Right atrium auricular region (tissue), 2 donors: ENCODE results near the gene RHOBTB1. TPM values are rescaled to one million over a fixed set of nuclear protein-coding genes. Genes with fewer than 3 reads are reported as not detected.
"Not testable (repeated sequence)": the region's sequence is repeated elsewhere in the genome, so short reads cannot be mapped to it uniquely, and the experiment has no call there.

Experiments
- DNase-seq: peaks from one replicate; pipeline ENCODE4 v3.0.0-alpha.2; 2019; ENCODE audit warnings: low spot score
- H3K27ac ChIP-seq, 2 donors: fragments of 200-600 bp; sonication (generic); 1 replicate in 1 of 2; 2 replicates in 1 of 2; pipeline ENCODE4 v1.5.1; 2016 to 2019
- H3K27me3 ChIP-seq, 2 donors: fragments of 200-600 bp; sonication (generic); one replicate each; pipeline versions ENCODE4 v1.5.1 to v1.6.0; 2017 to 2019
- H3K36me3 ChIP-seq: fragments of 200-600 bp; sonication (generic); one replicate; pipeline ENCODE4 v1.5.1; 2016
- H3K4me1 ChIP-seq, 2 donors: fragments of 200-600 bp; sonication (generic); one replicate each; pipeline versions ENCODE4 v1.5.1 to v1.6.0; 2017 to 2019
- H3K4me3 ChIP-seq, 2 donors: fragments of 200-600 bp; sonication (generic); 1 replicate in 1 of 2; 2 replicates in 1 of 2; pipeline ENCODE4 v1.5.1; 2017 to 2019; ENCODE audit warnings: mild to moderate bottlenecking in 1 of 2, moderate library complexity in 1 of 2
- H3K9me3 ChIP-seq, 2 donors: fragments of 200-600 bp; sonication (generic); one replicate each; pipeline ENCODE4 v1.5.1; 2019
- total RNA-seq, 2 donors: library from RNA; depleted of rRNA; stranded (reverse); fragments of >200 nt; gene quantifications; one replicate each; pipeline ENCODE4 v1.1.0, GENCODE V29; 2016
- TF ChIP-seq, protein P1 (sequence below), 2 donors: fragments of 200-600 bp; sonication (generic); IDR thresholded peaks; one replicate each; pipeline ENCODE4 v1.5.1; 2019; ENCODE audit warnings: antibody characterized with exemption in 2 of 2

RHOBTB1 gene
- total RNA-seq, 2 donors from 2014 or later, result 13.2 to 16.8 TPM

DNA sequence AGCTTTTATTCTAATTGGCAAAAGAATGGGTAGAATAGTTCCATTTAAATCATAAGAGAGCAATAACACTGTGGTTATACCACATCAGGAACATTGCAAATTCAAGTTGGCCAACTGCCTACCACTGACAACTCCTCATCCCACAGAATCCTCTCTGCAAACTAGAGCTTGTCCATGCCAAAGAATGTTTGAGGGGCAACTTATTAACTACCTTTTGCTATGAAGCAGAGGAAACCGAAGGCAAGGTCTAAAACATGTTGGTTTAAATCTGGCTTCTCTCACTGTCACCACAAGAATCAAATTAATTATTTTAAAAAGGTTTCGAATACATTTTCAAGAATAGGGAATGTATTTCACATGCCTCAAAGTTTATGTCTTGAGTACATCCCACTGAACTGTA, 36.0 kb downstream of the RHOBTB1 start:
- no peak overlapping the region for H3K4me3 ChIP-seq
- DNase-seq, result no peak
- no peaks in the 10 kb centered on the region for H3K36me3 ChIP-seq
- peak overlapping the region; percentile 56 to 80 for H3K27ac ChIP-seq
- TF ChIP-seq, protein P1, sequence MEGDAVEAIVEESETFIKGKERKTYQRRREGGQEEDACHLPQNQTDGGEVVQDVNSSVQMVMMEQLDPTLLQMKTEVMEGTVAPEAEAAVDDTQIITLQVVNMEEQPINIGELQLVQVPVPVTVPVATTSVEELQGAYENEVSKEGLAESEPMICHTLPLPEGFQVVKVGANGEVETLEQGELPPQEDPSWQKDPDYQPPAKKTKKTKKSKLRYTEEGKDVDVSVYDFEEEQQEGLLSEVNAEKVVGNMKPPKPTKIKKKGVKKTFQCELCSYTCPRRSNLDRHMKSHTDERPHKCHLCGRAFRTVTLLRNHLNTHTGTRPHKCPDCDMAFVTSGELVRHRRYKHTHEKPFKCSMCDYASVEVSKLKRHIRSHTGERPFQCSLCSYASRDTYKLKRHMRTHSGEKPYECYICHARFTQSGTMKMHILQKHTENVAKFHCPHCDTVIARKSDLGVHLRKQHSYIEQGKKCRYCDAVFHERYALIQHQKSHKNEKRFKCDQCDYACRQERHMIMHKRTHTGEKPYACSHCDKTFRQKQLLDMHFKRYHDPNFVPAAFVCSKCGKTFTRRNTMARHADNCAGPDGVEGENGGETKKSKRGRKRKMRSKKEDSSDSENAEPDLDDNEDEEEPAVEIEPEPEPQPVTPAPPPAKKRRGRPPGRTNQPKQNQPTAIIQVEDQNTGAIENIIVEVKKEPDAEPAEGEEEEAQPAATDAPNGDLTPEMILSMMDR (IDR thresholded peaks at IDR 0.05), result no peak
- H3K4me1 ChIP-seq, result peaks cover 0 to 75% of the 10 kb centered on the region in 2 donors
- H3K27me3 ChIP-seq, result no peaks in the 10 kb centered on the region
- no peaks in the 10 kb centered on the region for H3K9me3 ChIP-seq

DNA sequence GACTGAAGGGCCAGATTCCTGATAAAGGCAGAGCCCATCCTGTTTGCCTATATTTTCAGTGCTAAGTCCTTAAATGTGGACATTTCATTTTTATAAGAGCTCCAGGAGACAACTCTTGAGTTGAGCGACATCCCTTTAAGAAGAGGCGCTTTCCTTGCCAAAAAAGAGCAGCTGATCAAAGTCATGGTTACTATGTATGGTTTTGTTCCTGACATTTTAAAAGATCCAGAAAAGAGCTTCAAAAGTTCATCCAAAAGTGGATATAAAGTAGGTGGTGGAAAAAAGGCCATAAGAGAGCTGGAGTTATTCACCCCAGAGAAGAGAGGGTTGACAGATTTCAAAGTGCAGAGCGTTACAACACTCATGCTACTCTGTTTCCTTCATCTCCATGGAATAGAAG, 36.7 kb downstream of the RHOBTB1 start:
- no peaks in the 10 kb centered on the region for H3K27me3 ChIP-seq
- peaks cover 0 to 70% of the 10 kb centered on the region in 2 donors for H3K4me1 ChIP-seq
- H3K4me3 ChIP-seq, result no peak overlapping the region
- no peaks in the 10 kb centered on the region for H3K36me3 ChIP-seq
- DNase-seq, result no peak
- TF ChIP-seq, protein P1 (IDR thresholded peaks at IDR 0.05), result no peak
- H3K27ac ChIP-seq, result peak overlapping the region; percentile 56 to 80
- H3K9me3 ChIP-seq, result no peaks in the 10 kb centered on the region

DNA sequence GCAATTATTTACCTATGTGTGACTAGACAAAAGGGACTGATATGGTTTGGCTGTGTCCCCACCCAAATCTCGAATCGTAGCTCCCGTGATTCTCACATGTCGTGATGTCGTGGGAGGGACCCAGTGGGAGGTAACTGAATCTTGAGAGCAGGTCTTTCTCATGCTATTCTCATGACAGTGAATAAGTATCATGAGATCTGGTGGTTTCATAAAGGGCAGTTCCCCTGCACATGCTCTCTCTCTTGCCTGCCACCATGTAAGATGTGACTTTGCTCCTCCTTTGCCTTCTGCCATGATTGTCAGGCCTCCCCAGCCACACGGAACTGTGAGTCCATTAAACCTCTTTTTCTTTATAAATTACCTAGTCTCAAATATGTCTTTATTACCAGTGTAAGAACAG, 37.2 kb downstream of the RHOBTB1 start:
- not testable (repeated sequence) for H3K36me3 ChIP-seq, H3K9me3 ChIP-seq, H3K27me3 ChIP-seq, H3K4me3 ChIP-seq, DNase-seq
- H3K4me1 ChIP-seq, result peaks cover 0 to 71% of the 10 kb centered on the region in 2 donors
- H3K27ac ChIP-seq, result peak overlapping the region; percentile 56 to 80

DNA sequence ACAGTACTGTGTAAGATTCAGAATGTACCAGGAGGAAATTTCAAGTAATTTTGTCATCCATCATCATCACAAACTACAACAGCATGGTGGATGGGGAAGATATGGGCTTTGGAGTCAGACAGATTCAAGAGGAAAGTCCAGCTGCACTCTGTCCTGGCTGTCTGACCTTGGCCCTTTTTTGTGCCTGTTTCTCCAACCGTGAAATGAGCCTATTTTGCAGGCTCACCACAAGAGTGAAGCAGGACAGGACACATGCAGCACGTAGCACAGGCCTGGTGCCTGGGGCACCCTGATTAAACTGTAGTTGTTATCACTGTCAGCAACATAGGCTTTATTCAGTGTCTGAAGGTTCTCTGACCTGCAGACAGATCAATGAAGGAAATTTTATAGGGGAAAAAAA, 37.6 kb downstream of the RHOBTB1 start:
- H3K4me1 ChIP-seq, result peaks cover 0 to 71% of the 10 kb centered on the region in 2 donors

DNA sequence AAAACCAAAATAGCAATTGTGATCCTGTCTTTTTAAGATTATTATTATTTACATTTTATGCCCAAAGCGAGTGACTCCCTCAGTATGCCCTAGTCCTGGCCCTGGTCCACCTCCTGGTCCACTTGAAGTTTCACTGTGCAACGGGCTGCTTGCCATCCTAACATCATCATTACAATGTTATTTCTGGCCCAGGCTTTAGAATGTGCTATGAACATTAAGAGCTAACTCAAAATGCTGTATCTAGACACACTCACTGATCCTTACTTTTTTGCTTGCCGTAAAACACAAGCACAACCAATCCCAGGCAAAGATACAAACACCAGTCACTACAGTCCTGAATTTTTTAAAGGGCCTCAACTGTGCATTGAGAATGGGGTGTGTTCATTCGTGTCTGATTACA, 38.4 kb downstream of the RHOBTB1 start:
- H3K27me3 ChIP-seq, result no peaks in the 10 kb centered on the region
- H3K4me3 ChIP-seq, result no peak overlapping the region
- DNase-seq, result no peak
- peak overlapping the region; percentile 56 to 80 for H3K27ac ChIP-seq
- no peaks in the 10 kb centered on the region for H3K9me3 ChIP-seq
- TF ChIP-seq, protein P1 (IDR thresholded peaks at IDR 0.05), result no peak
- peaks cover 0 to 71% of the 10 kb centered on the region in 2 donors for H3K4me1 ChIP-seq
- H3K36me3 ChIP-seq, result no peaks in the 10 kb centered on the region

More for the DNA sequence above, 37.6 kb downstream of the RHOBTB1 start:
- TF ChIP-seq, protein P1 (IDR thresholded peaks at IDR 0.05), result no peak
- peak overlapping the region; percentile 56 to 80 for H3K27ac ChIP-seq
- H3K9me3 ChIP-seq, result no peaks in the 10 kb centered on the region
- H3K36me3 ChIP-seq, result no peaks in the 10 kb centered on the region
- DNase-seq, result no peak
- no peak overlapping the region for H3K4me3 ChIP-seq
- H3K27me3 ChIP-seq, result no peaks in the 10 kb centered on the region

DNA sequence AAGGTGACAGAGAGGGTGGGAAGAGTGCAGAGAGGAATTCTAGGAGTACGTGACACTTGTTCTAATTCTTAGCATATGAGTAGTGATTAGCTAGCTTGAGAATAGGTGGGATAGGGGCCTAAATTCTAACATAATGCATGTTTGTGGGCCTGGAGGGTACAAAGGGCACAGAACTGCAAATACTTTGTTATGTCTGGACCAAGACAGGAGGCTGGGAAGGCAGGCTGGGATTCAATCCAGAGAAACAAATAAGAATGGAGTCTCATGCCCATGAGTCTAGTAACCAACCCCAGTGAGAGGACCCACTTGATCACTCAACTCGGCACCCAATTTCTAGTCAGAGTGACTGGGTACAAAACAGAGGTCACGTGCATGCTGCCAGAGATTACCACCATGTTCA, 40.9 kb downstream of the RHOBTB1 start:
- Histone ChIP-seq H3K27me3 (no peaks in the 10 kb centered on the region), H3K4me1 (peaks cover 0 to 64% of the 10 kb centered on the region in 2 donors), H3K27ac (peak overlapping the region; percentile 57 to 80), H3K9me3 (no peaks in the 10 kb centered on the region), H3K4me3 (no peak overlapping the region), H3K36me3 (no peaks in the 10 kb centered on the region)
- TF ChIP-seq, protein P1 (IDR thresholded peaks at IDR 0.05), result no peak
- DNase-seq, result no peak
